ENCODE measurements around the gene BRD3OS. TPM values are rescaled to one million over a fixed set of nuclear protein-coding genes. Genes with fewer than 3 reads are reported as not detected.

BRD3OS gene
- total RNA-seq, 1 experiment from 2014 or later: 16.2 TPM

DNA sequence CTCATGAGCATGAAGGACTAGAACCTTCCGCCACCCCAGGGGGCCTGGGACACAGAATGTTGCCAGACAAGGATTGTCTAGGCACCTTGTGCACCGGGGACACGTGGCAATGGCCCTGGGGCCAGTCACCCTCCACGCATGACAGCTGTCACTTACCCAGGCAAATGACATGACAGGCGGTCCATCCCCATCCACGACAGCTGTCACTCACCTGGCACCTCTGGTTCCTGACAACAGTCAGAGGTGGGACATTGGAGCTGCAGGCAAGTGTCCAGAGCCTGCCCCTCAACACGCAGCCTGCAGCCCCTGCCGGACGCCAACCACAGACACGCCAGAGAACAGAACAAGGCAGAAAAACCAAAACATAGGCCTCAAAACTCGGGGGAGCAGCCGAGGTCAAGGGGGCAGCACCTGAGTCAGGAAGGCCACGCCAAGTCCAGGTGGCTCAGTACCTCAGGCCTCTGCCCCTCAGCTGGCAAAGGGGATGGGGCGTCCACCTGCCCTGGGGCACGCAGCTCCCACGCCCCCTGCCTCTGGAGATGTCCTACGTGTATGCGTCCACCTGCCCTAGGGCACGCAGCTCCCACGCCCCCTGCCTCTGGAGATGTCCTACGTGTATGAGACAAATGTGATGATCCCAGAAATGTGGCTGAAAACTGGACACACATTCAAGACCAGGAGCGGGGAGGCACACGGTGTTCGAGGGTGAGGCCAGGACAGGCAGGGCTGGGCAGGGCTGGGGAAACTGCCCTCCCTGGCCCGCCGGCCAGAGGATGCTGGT, 47.7 kb upstream of the BRD3OS start (continued):
- TF ChIP-seq OVOL2 (CRISPR knock-in tag; IDR thresholded peaks at IDR 0.05; ENCODE audit: borderline replicate concordance): no peak
- TF ChIP-seq, protein P1, sequence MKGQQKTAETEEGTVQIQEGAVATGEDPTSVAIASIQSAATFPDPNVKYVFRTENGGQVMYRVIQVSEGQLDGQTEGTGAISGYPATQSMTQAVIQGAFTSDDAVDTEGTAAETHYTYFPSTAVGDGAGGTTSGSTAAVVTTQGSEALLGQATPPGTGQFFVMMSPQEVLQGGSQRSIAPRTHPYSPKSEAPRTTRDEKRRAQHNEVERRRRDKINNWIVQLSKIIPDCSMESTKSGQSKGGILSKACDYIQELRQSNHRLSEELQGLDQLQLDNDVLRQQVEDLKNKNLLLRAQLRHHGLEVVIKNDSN (CRISPR knock-in tag; IDR thresholded peaks at IDR 0.05): no peak

DNA sequence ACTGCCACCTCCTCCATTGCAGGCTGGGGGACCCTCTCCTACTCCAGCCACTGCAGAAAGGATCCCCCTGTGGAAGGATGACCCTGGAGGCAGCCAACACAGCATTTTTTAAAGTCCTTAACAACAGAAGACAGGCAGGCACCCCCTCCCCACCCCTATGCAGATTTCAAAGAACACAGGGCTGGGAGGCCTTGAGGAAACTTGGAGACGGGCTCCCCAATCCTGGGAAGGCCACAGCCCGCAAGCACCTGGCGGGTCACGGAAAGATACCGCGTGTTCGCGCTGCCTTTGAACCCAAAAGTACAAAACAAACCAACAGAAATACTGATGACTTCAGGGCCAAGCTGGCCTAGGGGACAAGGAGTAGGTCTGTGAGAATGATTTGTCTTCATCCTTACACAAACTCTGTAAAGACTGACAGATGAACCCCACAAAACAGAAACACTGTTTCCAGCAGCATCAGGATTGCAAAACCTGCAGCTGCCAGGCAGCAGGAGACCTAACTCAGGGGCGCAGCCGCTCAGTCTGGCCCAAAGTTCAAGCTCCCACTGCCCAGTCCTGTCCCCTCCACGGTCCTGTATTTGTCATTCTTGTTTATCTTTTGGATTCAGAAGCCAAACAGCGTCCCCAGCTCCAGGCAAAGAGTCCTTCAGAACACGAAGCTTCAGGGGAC, 46.9 kb upstream of the BRD3OS start:
- TF ChIP-seq, protein P2, sequence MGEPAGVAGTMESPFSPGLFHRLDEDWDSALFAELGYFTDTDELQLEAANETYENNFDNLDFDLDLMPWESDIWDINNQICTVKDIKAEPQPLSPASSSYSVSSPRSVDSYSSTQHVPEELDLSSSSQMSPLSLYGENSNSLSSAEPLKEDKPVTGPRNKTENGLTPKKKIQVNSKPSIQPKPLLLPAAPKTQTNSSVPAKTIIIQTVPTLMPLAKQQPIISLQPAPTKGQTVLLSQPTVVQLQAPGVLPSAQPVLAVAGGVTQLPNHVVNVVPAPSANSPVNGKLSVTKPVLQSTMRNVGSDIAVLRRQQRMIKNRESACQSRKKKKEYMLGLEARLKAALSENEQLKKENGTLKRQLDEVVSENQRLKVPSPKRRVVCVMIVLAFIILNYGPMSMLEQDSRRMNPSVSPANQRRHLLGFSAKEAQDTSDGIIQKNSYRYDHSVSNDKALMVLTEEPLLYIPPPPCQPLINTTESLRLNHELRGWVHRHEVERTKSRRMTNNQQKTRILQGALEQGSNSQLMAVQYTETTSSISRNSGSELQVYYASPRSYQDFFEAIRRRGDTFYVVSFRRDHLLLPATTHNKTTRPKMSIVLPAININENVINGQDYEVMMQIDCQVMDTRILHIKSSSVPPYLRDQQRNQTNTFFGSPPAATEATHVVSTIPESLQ (CRISPR knock-in tag; IDR thresholded peaks at IDR 0.05): no peak
- peak; percentile 46; the same call in 1 of the 2 replicates for TF ChIP-seq GABPB1 (CRISPR knock-in tag; IDR thresholded peaks at IDR 0.05)
- H3K4me3 Mint-ChIP-seq: no peak overlapping the region
- POLR2A ChIA-PET: no interaction called here
- H3K27ac Mint-ChIP-seq: no peak overlapping the region
- H3K36me3 Mint-ChIP-seq: no peaks in the 10 kb centered on the region
- ATAC-seq (no peak), DNase-seq (ENCODE audit: low spot score) (peak; percentile 8)
- CTCF ChIA-PET: no interaction called here
- peaks cover 16% of the 10 kb centered on the region for H3K4me1 Mint-ChIP-seq
- H3K27me3 Mint-ChIP-seq (ENCODE audit: low read depth): no peaks in the 10 kb centered on the region
- H3K9me3 Mint-ChIP-seq: no peaks in the 10 kb centered on the region

DNA sequence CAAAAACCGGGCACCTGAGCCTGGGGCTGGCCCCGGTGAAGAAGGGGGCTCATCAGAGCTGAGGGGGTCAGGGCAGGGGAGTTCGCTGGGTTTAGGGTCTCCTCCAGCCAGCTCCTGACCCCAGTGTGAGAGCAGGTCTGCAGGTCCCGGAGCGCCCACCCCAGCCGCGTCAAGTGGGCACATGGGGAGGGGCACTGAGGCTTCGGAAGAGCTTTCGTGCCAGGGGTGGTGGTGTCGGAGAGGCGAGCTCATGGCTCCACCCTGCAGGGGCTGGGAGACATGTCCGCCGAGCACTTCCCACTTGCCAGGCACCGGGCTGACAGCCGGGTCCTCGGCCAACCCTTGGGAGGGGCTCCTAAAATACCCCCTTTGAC, 46.4 kb upstream of the BRD3OS start:
- Mint-ChIP-seq H3K27ac (no peak overlapping the region), H3K36me3 (no peaks in the 10 kb centered on the region), H3K9me3 (no peaks in the 10 kb centered on the region), H3K27me3 (ENCODE audit: low read depth) (no peaks in the 10 kb centered on the region), H3K4me1 (peaks cover 14% of the 10 kb centered on the region; the same call in 1 of the 2 replicates), H3K4me3 (no peak overlapping the region)
- CTCF ChIA-PET: no interaction called here
- DNase-seq (ENCODE audit: low spot score): peak; percentile 12
- POLR2A ChIA-PET: no interaction called here
- ATAC-seq: no peak
- no peak for TF ChIP-seq JAZF1 (CRISPR knock-in tag; IDR thresholded peaks at IDR 0.05)
- no peak for TF ChIP-seq KAT7 (CRISPR knock-in tag; IDR thresholded peaks at IDR 0.05; ENCODE audit: borderline replicate concordance)
- TF ChIP-seq ELF4 (CRISPR knock-in tag; IDR thresholded peaks at IDR 0.05; ENCODE audit: low read depth): no peak
- no peak for TF ChIP-seq ETV6 (CRISPR knock-in tag; IDR thresholded peaks at IDR 0.05)
- TF ChIP-seq, protein P3, sequence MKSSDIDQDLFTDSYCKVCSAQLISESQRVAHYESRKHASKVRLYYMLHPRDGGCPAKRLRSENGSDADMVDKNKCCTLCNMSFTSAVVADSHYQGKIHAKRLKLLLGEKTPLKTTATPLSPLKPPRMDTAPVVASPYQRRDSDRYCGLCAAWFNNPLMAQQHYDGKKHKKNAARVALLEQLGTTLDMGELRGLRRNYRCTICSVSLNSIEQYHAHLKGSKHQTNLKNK (CRISPR knock-in tag; IDR thresholded peaks at IDR 0.05): no peak
- TF ChIP-seq, protein P1 (CRISPR knock-in tag; IDR thresholded peaks at IDR 0.05): no peak
- TF ChIP-seq, protein P4, sequence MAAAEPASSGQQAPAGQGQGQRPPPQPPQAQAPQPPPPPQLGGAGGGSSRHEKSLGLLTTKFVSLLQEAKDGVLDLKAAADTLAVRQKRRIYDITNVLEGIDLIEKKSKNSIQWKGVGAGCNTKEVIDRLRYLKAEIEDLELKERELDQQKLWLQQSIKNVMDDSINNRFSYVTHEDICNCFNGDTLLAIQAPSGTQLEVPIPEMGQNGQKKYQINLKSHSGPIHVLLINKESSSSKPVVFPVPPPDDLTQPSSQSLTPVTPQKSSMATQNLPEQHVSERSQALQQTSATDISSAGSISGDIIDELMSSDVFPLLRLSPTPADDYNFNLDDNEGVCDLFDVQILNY (CRISPR knock-in tag; IDR thresholded peaks at IDR 0.05): no peak
- TF ChIP-seq, protein P5, sequence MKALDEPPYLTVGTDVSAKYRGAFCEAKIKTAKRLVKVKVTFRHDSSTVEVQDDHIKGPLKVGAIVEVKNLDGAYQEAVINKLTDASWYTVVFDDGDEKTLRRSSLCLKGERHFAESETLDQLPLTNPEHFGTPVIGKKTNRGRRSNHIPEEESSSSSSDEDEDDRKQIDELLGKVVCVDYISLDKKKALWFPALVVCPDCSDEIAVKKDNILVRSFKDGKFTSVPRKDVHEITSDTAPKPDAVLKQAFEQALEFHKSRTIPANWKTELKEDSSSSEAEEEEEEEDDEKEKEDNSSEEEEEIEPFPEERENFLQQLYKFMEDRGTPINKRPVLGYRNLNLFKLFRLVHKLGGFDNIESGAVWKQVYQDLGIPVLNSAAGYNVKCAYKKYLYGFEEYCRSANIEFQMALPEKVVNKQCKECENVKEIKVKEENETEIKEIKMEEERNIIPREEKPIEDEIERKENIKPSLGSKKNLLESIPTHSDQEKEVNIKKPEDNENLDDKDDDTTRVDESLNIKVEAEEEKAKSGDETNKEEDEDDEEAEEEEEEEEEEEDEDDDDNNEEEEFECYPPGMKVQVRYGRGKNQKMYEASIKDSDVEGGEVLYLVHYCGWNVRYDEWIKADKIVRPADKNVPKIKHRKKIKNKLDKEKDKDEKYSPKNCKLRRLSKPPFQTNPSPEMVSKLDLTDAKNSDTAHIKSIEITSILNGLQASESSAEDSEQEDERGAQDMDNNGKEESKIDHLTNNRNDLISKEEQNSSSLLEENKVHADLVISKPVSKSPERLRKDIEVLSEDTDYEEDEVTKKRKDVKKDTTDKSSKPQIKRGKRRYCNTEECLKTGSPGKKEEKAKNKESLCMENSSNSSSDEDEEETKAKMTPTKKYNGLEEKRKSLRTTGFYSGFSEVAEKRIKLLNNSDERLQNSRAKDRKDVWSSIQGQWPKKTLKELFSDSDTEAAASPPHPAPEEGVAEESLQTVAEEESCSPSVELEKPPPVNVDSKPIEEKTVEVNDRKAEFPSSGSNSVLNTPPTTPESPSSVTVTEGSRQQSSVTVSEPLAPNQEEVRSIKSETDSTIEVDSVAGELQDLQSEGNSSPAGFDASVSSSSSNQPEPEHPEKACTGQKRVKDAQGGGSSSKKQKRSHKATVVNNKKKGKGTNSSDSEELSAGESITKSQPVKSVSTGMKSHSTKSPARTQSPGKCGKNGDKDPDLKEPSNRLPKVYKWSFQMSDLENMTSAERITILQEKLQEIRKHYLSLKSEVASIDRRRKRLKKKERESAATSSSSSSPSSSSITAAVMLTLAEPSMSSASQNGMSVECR (CRISPR knock-in tag; IDR thresholded peaks at IDR 0.05; ENCODE audit: borderline replicate concordance): no peak
- TF ChIP-seq, protein P6, sequence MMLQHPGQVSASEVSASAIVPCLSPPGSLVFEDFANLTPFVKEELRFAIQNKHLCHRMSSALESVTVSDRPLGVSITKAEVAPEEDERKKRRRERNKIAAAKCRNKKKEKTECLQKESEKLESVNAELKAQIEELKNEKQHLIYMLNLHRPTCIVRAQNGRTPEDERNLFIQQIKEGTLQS (CRISPR knock-in tag; conservative IDR thresholded peaks at IDR 0.05): no peak
- TF ChIP-seq TEAD4 (CRISPR knock-in tag; IDR thresholded peaks at IDR 0.05): no peak
- TF ChIP-seq GABPB1 (CRISPR knock-in tag; IDR thresholded peaks at IDR 0.05): no peak

All from WTC11 (cell line).